ENCODE results near the gene DXO. TPM values are rescaled to one million over a fixed set of nuclear protein-coding genes. Genes with fewer than 3 reads are reported as not detected.
"Not testable (repeated sequence)": the region's sequence is repeated elsewhere in the genome, so short reads cannot be mapped to it uniquely, and the experiment has no call there.

Gene DXO
- total RNA-seq, 6 experiments from 2014 or later: 9.8 to 14.6 (median 12.1) TPM

DNA sequence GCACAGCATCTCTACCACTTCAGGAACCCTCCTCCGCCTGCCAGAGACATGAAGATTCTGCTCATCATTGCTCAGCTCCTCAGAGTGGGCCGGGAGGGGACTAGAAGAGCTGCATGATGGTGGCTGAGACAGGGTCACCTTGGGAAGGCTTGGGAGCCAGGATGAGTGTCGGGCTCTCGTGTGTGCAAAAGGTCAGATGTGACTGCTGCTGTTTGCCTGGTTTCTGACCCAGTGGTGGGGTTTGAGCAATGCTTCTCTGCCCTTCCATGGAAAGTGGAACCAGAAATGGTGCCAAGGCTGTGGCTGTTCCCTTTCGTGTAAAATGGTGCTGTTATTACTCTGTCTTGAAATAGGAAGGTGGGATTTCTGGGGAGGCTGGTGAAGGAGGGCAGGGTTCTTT, 9.1 kb upstream of the DXO start:
- DNase-seq; H3K4me3 ChIP-seq; H3K27me3 ChIP-seq; H3K27ac ChIP-seq; H3K36me3 ChIP-seq; H3K9me3 ChIP-seq; intact Hi-C loops (cut with DNase I): not testable (repeated sequence)
- peaks cover 0 to 27% (median 5%) of the 10 kb centered on the region in 4 donors for H3K4me1 ChIP-seq
- peak; percentile 41 to 66 (median 62) for ATAC-seq
- WGBS (ENCODE audit: insufficient coverage, low coverage, low lambda C conversion rate, missing lambda C conversion rate): no CpG with 5 or more reads among the region's 5 CpGs

DNA sequence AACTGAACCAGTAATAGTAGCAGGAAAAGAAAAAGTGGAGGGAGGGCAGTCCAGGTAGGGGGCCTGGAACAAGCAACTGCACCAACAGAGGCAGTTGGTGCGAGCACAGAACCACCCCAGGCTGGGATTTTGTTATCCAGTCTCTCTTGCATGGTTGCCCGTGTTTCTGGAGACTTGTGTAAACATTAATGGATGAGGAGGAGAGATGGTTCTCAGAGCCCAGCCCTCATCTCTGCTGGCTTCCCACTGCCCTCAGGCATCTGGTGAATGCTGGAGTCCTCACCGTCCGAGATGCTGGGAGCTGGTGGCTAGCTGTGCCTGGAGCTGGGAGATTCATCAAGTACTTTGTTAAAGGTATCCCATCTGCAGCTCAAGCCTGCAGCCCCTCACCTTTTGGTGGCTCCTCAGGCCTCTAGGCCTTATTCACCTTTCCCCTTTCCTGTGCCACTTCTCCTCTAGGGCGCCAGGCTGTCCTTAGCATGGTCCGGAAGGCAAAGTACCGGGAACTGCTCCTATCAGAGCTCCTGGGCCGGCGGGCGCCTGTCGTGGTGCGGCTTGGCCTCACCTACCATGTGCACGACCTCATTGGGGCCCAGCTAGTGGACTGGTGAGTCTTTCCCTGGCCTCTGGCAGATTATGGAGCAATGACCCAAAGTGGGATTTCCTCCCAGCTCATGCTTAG, 8.4 kb upstream of the DXO start:
- WGBS (ENCODE audit: insufficient coverage, low coverage, low lambda C conversion rate, missing lambda C conversion rate): 79% methylated on average over 7 of the region's 13 CpGs
- Histone ChIP-seq H3K27ac (peak overlapping the region; percentile 58 to 83 (median 69)), H3K4me1 (peaks cover 0 to 27% (median 5%) of the 10 kb centered on the region in 4 donors)
- ATAC-seq; H3K36me3 ChIP-seq; intact Hi-C loops (cut with DNase I); H3K27me3 ChIP-seq; H3K9me3 ChIP-seq; H3K4me3 ChIP-seq: not testable (repeated sequence)
- peak in 1 of 3 donors; percentile 43 for DNase-seq

DNA sequence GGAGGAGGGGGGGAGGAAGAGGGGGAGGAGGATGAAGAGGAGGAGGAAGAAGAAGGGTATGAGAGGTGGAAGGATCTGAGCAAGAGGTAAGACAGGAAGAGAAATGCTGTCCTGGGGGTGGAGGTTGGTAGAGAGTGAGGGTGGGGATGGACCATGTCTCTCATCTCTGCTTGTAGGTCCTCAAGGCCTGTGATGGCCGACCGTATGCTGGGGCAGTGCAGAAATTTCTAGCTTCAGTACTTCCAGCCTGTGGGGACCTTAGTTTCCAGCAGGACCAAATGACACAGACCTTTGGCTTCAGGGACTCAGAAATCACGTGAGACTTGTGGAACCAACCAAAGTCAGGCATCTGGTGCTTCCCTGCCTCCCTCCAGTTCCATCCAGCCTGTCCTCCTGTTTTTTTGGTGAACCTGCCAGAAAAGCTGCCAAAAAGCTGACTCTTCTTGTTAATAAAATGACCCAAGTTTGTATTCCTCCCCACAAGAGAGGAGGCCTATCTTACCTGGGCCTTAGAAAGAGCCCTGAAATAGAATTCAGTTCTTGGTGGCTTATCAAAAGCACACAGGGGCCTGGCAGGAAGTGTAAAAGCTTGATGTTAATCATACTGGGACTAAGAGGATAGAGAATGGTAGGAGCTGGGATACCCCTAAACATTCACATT, 7.4 kb upstream of the DXO start:
- DNase-seq (peak; percentile 42 to 86 (median 68)), ATAC-seq (peak; percentile 39 to 76 (median 60))
- Histone ChIP-seq H3K27ac (peak overlapping the region; percentile 58 to 83 (median 69)), H3K9me3 (no peaks in the 10 kb centered on the region), H3K27me3 (no peaks in the 10 kb centered on the region), H3K4me3 (no peak overlapping the region), H3K36me3 (no peaks in the 10 kb centered on the region), H3K4me1 (peaks cover 0 to 27% (median 5%) of the 10 kb centered on the region in 4 donors)
- intact Hi-C loops (cut with DNase I): no loop called here
- WGBS (ENCODE audit: insufficient coverage, low coverage, low lambda C conversion rate, missing lambda C conversion rate): 0% methylated on average over 2 of the region's 3 CpGs
- TF ChIP-seq, protein P1, sequence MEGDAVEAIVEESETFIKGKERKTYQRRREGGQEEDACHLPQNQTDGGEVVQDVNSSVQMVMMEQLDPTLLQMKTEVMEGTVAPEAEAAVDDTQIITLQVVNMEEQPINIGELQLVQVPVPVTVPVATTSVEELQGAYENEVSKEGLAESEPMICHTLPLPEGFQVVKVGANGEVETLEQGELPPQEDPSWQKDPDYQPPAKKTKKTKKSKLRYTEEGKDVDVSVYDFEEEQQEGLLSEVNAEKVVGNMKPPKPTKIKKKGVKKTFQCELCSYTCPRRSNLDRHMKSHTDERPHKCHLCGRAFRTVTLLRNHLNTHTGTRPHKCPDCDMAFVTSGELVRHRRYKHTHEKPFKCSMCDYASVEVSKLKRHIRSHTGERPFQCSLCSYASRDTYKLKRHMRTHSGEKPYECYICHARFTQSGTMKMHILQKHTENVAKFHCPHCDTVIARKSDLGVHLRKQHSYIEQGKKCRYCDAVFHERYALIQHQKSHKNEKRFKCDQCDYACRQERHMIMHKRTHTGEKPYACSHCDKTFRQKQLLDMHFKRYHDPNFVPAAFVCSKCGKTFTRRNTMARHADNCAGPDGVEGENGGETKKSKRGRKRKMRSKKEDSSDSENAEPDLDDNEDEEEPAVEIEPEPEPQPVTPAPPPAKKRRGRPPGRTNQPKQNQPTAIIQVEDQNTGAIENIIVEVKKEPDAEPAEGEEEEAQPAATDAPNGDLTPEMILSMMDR (IDR thresholded peaks at IDR 0.05): no peak
- peak; percentile 69 for TF ChIP-seq POLR2A (IDR thresholded peaks at IDR 0.05)

DNA sequence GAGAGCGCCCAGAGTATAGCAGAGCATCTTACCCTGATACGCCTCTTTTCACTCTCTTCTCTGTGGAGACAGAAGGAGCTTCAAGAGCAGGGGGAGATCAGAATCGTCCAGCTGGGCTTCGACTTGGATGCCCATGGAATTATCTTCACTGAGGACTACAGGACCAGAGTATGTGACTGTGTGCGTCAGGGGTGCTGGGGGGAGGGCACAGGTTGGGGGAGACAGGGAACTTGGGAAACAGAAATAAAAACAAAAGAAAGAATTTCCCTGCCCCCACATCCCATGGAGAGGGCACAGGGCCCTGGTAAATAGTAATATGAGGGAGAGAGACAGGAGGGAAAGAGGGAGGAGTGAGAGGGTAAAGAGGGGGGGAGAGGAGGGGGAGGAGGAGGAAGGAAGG, 6.9 kb upstream of the DXO start:
- DNase-seq (peak in 2 of 3 donors; percentile 56 to 61), ATAC-seq (peak in 2 of 4 donors; percentile 4 to 9)
- Histone ChIP-seq H3K4me3 (peak overlapping the region; percentile 8 to 24 (median 22)), H3K27me3 (no peaks in the 10 kb centered on the region), H3K9me3 (no peaks in the 10 kb centered on the region), H3K36me3 (no peaks in the 10 kb centered on the region), H3K27ac (peak overlapping the region; percentile 48 to 83 (median 49)), H3K4me1 (peaks cover 0 to 27% (median 6%) of the 10 kb centered on the region in 4 donors)
- no peak for TF ChIP-seq POLR2A (IDR thresholded peaks at IDR 0.05)
- TF ChIP-seq, protein P1 (IDR thresholded peaks at IDR 0.05): no peak
- intact Hi-C loops (cut with DNase I): no loop called here
- WGBS (ENCODE audit: insufficient coverage, low coverage, low lambda C conversion rate, missing lambda C conversion rate): 52% methylated on average over 5 of the region's 5 CpGs

DNA sequence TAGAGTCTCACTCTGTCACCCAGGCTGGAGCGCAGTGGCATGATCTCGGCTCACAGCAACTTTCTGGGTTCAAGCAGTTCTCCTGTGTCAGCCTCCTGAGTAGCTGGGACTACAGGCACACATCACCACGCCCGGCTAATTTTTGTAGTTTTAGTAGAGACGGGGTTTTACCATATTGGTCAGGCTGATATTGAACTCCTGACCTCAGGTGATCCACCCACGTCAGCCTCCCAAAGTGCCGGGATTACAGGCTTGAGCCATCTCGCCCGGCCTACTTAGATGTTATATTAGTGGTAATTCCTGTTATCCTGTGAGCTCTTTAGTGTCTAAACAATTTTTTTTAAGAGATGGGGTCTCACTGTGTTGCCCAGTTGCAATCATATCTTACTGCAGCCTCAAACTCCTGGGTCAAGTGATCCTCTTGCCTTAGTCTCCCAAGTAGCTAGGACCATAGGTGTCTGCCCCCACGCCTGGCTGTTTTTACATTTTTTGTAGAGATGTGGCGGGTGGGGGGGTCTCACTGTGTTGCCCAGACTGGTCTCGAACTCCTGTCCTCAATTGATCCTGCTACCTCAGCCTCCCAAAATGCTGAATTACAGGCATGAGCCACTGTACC, 6.0 kb upstream of the DXO start:
- H3K4me1 ChIP-seq: peaks cover 0 to 34% (median 10%) of the 10 kb centered on the region in 4 donors
- no peaks in the 10 kb centered on the region for H3K36me3 ChIP-seq
- no peaks in the 10 kb centered on the region for H3K27me3 ChIP-seq
- DNase-seq (no peak), ATAC-seq (peak in 1 of 4 donors; percentile 5)
- WGBS (ENCODE audit: insufficient coverage, low coverage, low lambda C conversion rate, missing lambda C conversion rate): 50% methylated on average over 11 of the region's 12 CpGs
- H3K4me3 ChIP-seq: peak overlapping the region; percentile 8 to 24 (median 22)
- peak overlapping the region; percentile 48 to 83 (median 49) for H3K27ac ChIP-seq
- TF ChIP-seq, protein P1 (IDR thresholded peaks at IDR 0.05): no peak
- peak; percentile 37 for TF ChIP-seq POLR2A (IDR thresholded peaks at IDR 0.05)
- H3K9me3 ChIP-seq: no peaks in the 10 kb centered on the region
- intact Hi-C loops (cut with DNase I): no loop called here

DNA sequence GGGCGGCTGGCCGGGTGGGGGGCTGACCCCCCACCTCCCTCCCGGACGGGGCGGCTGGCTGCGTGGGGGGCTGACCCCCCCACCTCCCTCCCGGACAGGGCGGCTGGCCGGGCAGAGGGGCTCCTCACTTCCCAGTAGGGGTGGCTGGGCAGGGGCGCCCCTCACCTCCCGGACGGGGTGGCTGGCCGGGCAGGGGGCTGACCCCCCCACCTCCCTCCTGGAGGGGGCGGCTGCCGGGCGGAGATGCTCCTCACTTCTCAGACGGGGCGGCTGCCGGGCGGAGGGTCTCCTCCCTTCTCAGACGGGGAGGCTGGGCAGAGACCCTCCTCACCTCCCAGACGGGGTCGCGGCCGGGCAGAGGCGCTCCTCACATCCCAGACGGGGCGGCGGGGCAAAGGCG, 4.1 kb upstream of the DXO start:
- H3K36me3 ChIP-seq; ATAC-seq; H3K27ac ChIP-seq; H3K9me3 ChIP-seq; intact Hi-C loops (cut with DNase I); H3K27me3 ChIP-seq; H3K4me3 ChIP-seq: not testable (repeated sequence)
- peak in 2 of 3 donors; percentile 14 to 53 for DNase-seq
- H3K4me1 ChIP-seq: peaks cover 0 to 43% (median 12%) of the 10 kb centered on the region in 4 donors
- 70% methylated on average over 2 of the region's 30 CpGs for WGBS (ENCODE audit: insufficient coverage, low coverage, low lambda C conversion rate, missing lambda C conversion rate)

All from right lobe of liver (tissue), 6 donors.